HCT116 (cell line): Measurements from ENCODE around the gene FAP. TPM values are rescaled to one million over a fixed set of nuclear protein-coding genes. Genes with fewer than 3 reads are reported as not detected.

ENCODE experiments used
- ATAC-seq: fragments of 200-7000 bp; cut with Tn5 transposase; 2 replicates; pipeline ENCODE4 v1.9.1; 2020; ENCODE audit warnings: mild to moderate bottlenecking, moderate library complexity
- BruUV-seq: library from RNA; stranded (reverse); fragments of 400-500 nt; replicated peaks from 2 replicates; lab custom pipeline; 2021; lab: Mats Ljungman, UMichigan
- CTCF ChIA-PET: fragments of 300-600 bp; sonication (Branson Sonifier 250); formaldehyde crosslinking; loops from one replicate; lab custom pipeline; 2021; ENCODE audit warnings: antibody characterized with exemption; lab: Charles Lee
- POLR2A ChIA-PET: fragments of 300-600, 350-600 bp; sonication (Branson Sonifier 250); formaldehyde crosslinking; loops from one replicate; lab custom pipeline; 2021; ENCODE audit warnings: antibody characterized with exemption; lab: Charles Lee
- RAD21 ChIA-PET, 2 experiments: fragments of 300-600 bp; sonication (Branson Sonifier 250); formaldehyde crosslinking; loops; one replicate each; lab custom pipeline; 2023; ENCODE audit warnings: low total read pairs in 2 of 2; ENCODE audit not compliant: uncharacterized antibody in 2 of 2, unreplicated experiment in 2 of 2, low non-redundant PET in 1 of 2; lab: Charles Lee
- DNase-seq: peaks from one replicate; pipeline ENCODE4 v3.0.0-alpha.2; 2010; ENCODE audit warnings: low read depth, low spot score
- H2AFZ ChIP-seq: fragments of 200-600 bp; shearing (Covaris generic), sonication (generic); 2 replicates; pipeline ENCODE4 v1.6.1; 2017; ENCODE audit warnings: low read depth, mixed run types, mixed read lengths, antibody characterized with exemption, low read length; ENCODE audit not compliant: poor library complexity, severe bottlenecking
- H3K27ac ChIP-seq: 2 replicates; pipeline ENCODE4 v1.5.1; 2012; ENCODE audit warnings: low read depth, low read length
- H3K27me3 ChIP-seq: fragments of 200-600 bp; sonication (generic); 2 replicates; pipeline ENCODE4 v1.6.1; 2016; ENCODE audit warnings: mixed run types, low read length, mixed read lengths; ENCODE audit not compliant: insufficient read depth
- H3K36me3 ChIP-seq, 2 experiments: fragments of 200-500 bp in 1 of 2; fragments of 200-600 bp in 1 of 2; sonication (Bioruptor generic) in 1 of 2; sonication (generic) in 1 of 2; 2 replicates each; pipeline versions ENCODE4 v1.5.1 to v1.6.1; 2014 to 2016; ENCODE audit warnings: low read length in 2 of 2, inconsistent platforms in 1 of 2, mixed read lengths in 1 of 2, mixed run types in 1 of 2; ENCODE audit not compliant: insufficient read depth in 2 of 2, control insufficient read depth in 1 of 2
- H3K4me1 ChIP-seq, 2 experiments: fragments of 200-600 bp in 1 of 2; sonication (generic) in 1 of 2; 2 replicates each; pipeline versions ENCODE4 v1.5.1 to v1.6.1; 2012 to 2017; ENCODE audit warnings: low read length in 2 of 2, inconsistent platforms in 1 of 2, mild to moderate bottlenecking in 1 of 2, mixed read lengths in 1 of 2, mixed run types in 1 of 2, moderate library complexity in 1 of 2; ENCODE audit not compliant: insufficient read depth in 2 of 2, control insufficient read depth in 1 of 2
- H3K4me2 ChIP-seq: fragments of 200-600 bp; sonication (generic); 2 replicates; pipeline ENCODE4 v1.6.1; 2017; ENCODE audit warnings: mixed run types, low read length, mixed read lengths
- H3K4me3 ChIP-seq, 2 experiments: fragments of 200-600 bp in 1 of 2; sonication (generic) in 1 of 2; replicated peaks in 1 of 2; 2 replicates each; pipeline ENCODE4 v1.5.1; 2011 to 2016; ENCODE audit warnings: low read length in 2 of 2, control low read depth in 1 of 2, low read depth in 1 of 2, mild to moderate bottlenecking in 1 of 2, mixed read lengths in 1 of 2, mixed run types in 1 of 2
- H3K79me2 ChIP-seq: fragments of 200-600 bp; sonication (generic); 2 replicates; pipeline ENCODE4 v1.6.1; 2017; ENCODE audit warnings: mild to moderate bottlenecking, mixed run types, low read length, moderate library complexity, mixed read lengths; ENCODE audit not compliant: insufficient read depth
- H3K9ac ChIP-seq: fragments of 200-600 bp; sonication (generic); 2 replicates; pipeline ENCODE4 v1.6.1; 2016; ENCODE audit warnings: low read length, mixed read lengths
- H3K9me2 ChIP-seq: fragments of 200-600 bp; sonication (generic), shearing (Covaris generic); 2 replicates; pipeline ENCODE4 v1.6.1; 2017; ENCODE audit warnings: mixed run types, mild to moderate bottlenecking, moderate library complexity; ENCODE audit not compliant: insufficient read depth
- H3K9me3 ChIP-seq, 2 experiments: fragments of 200-500 bp in 1 of 2; fragments of 200-600 bp in 1 of 2; sonication (Bioruptor generic) in 1 of 2; sonication (generic) in 1 of 2; 2 replicates each; pipeline ENCODE4 v1.6.1; 2014 to 2017; ENCODE audit warnings: low read length in 2 of 2, mixed read lengths in 2 of 2, inconsistent platforms in 1 of 2, low read depth in 1 of 2, mild to moderate bottlenecking in 1 of 2, mixed run types in 1 of 2, moderate library complexity in 1 of 2; ENCODE audit not compliant: control insufficient read depth in 1 of 2, insufficient read depth in 1 of 2
- H4K20me1 ChIP-seq: fragments of 200-600 bp; sonication (generic), shearing (Covaris generic); 2 replicates; pipeline ENCODE4 v1.6.1; 2017; ENCODE audit warnings: mixed run types, mild to moderate bottlenecking, moderate library complexity; ENCODE audit not compliant: insufficient read depth
- ATF3 ChIP-seq: IDR thresholded peaks from 2 replicates; pipeline ENCODE4 v1.6.1; 2012
- CTCF ChIP-seq, 3 experiments: fragments of 200-600 bp in 1 of 3; sonication (generic) in 1 of 3; IDR thresholded peaks in 2 of 3; conservative IDR thresholded peaks in 1 of 3; 2 replicates each; pipeline ENCODE4 v1.5.1; 2012 to 2017; ENCODE audit warnings: low read depth in 2 of 3, low read length in 2 of 3, antibody characterized with exemption in 1 of 3, borderline replicate concordance in 1 of 3, control low read depth in 1 of 3, mild to moderate bottlenecking in 1 of 3, mixed read lengths in 1 of 3, mixed run types in 1 of 3, moderate library complexity in 1 of 3; ENCODE audit not compliant: insufficient read depth in 1 of 3
- ELF1 ChIP-seq: IDR thresholded peaks from 2 replicates; pipeline ENCODE4 v1.6.1; 2012; ENCODE audit warnings: low read depth, borderline replicate concordance
- EZH2phosphoT487 ChIP-seq: fragments of 200-600 bp; IDR thresholded peaks from 2 replicates; pipeline ENCODE4 v1.6.1; 2018; ENCODE audit warnings: antibody characterized with exemption, borderline replicate concordance
- JUND ChIP-seq: IDR thresholded peaks from 2 replicates; pipeline ENCODE4 v1.6.1; 2012
- REST ChIP-seq: IDR thresholded peaks from 2 replicates; pipeline ENCODE4 v1.6.1; 2012; ENCODE audit warnings: low read depth
- SIN3A ChIP-seq: IDR thresholded peaks from 2 replicates; pipeline ENCODE4 v1.6.1; 2012; ENCODE audit warnings: low read depth
- SP1 ChIP-seq: IDR thresholded peaks from 2 replicates; pipeline ENCODE4 v1.6.1; 2012; ENCODE audit warnings: low read depth
- SRF ChIP-seq: IDR thresholded peaks from 2 replicates; pipeline ENCODE4 v1.6.1; 2012; ENCODE audit warnings: low read depth
- TCF7L2 ChIP-seq: IDR thresholded peaks from 2 replicates; pipeline ENCODE4 v1.7.0; 2011; ENCODE audit warnings: borderline replicate concordance, inconsistent platforms; ENCODE audit not compliant: insufficient read depth, insufficient read length; ENCODE audit errors: extremely low read depth
- ZBTB33 ChIP-seq: IDR thresholded peaks from 2 replicates; pipeline ENCODE4 v1.6.1; 2011; ENCODE audit warnings: mild to moderate bottlenecking, low read length, moderate library complexity; ENCODE audit not compliant: insufficient replicate concordance; ENCODE audit errors: extremely low read depth
- ZFX ChIP-seq: fragments of 450-650 bp; IDR thresholded peaks from 2 replicates; pipeline ENCODE4 v1.6.1; 2017
- intact Hi-C: fragments of 100-400 bp; cut with micrococcal nuclease; formaldehyde crosslinking; loops from 2 replicates; pipeline ENCODE4 v1.10.0; 2022
- total RNA-seq: library from RNA; stranded (reverse); gene quantifications from one replicate; pipeline ENCODE4 v1.2.1, GENCODE V29; 2021; ENCODE audit not compliant: unreplicated experiment

The FAP gene
- total RNA-seq, 1 experiment from 2014 or later: not detected

- no peak overlapping the region for H3K4me3 ChIP-seq
- DNase-seq (no peak), ATAC-seq (no peak)
- no peak overlapping the region for H3K4me2 ChIP-seq
- ChIA-PET CTCF (interaction anchor here (1.4 to 1.9 kb wide), 3 partner anchors 10 to 171 kb away, joined by 4 to 8 read pairs (median 5); no protein-coding TSS in a partner anchor), RAD21 (no interaction called here), POLR2A (no interaction called here)
- BruUV-seq: no TSS peak
- H2AFZ ChIP-seq: no peak overlapping the region
- H3K36me3 ChIP-seq: no peaks in the 10 kb centered on the region
- no peak overlapping the region for H3K9ac ChIP-seq
- H4K20me1 ChIP-seq: no peaks in the 10 kb centered on the region
- TF ChIP-seq SP1: no peak
- no peaks in the 10 kb centered on the region; a peak in 1 of 4 replicates for H3K9me3 ChIP-seq
- H3K9me2 ChIP-seq: no peaks in the 10 kb centered on the region
- no peak overlapping the region for H3K27ac ChIP-seq
- H3K4me1 ChIP-seq: no peaks in the 10 kb centered on the region
- intact Hi-C loops: no loop called here
- H3K79me2 ChIP-seq: no peaks in the 10 kb centered on the region
- H3K27me3 ChIP-seq: no peaks in the 10 kb centered on the region
Measured at GRCh38 chr2:162127422-162127821, 115.8 kb downstream of the FAP start.

GRCh38 chr2:162126527-162126926, 116.7 kb downstream of the FAP start:
- Histone ChIP-seq H2AFZ (no peak overlapping the region), H4K20me1 (no peaks in the 10 kb centered on the region), H3K9ac (no peak overlapping the region), H3K79me2 (no peaks in the 10 kb centered on the region), H3K9me2 (no peaks in the 10 kb centered on the region), H3K4me2 (no peak overlapping the region), H3K27ac (no peak overlapping the region), H3K4me3 (no peak overlapping the region), H3K27me3 (no peaks in the 10 kb centered on the region), H3K36me3 (no peaks in the 10 kb centered on the region), H3K4me1 (no peaks in the 10 kb centered on the region), H3K9me3 (no peaks in the 10 kb centered on the region; a peak in 1 of 4 replicates)
- intact Hi-C loops: no loop called here
- ChIA-PET POLR2A (no interaction called here), RAD21 (interaction anchor here in 1 of 2 experiments (0.7 kb wide), 1 partner anchor 539 kb away, joined by 3 read pairs; no protein-coding TSS in a partner anchor), CTCF (interaction anchor here (1.0 to 1.9 kb wide), 5 partner anchors 119 to 539 kb away, joined by 3 to 8 read pairs (median 4); no protein-coding TSS in a partner anchor)
- ATAC-seq: no peak
- no TSS peak for BruUV-seq
- DNase-seq: no peak
- TF ChIP-seq ZFX (no peak), EZH2phosphoT487 (no peak), ELF1 (no peak), TCF7L2 (no peak), ZBTB33 (no peak), REST (no peak), SP1 (no peak), SRF (no peak), JUND (no peak), CTCF (IDR thresholded peaks at IDR 0.05 in 2 of 3, conservative IDR thresholded peaks at IDR 0.05 in 1 of 3; ENCODE audit: borderline replicate concordance in 1 of 3, insufficient read depth in 1 of 3, low read depth in 2 of 3, low read length in 2 of 3) (no peak), SIN3A (no peak), ATF3 (no peak)
